Stimulated activated CD4-positive, alpha-beta T cell treated with anti-CD3 and anti-CD28 coated beads, Interleukin-12 subunit alpha, Interleukin-12 subunit beta, amount 100 ng/mL, for 48 hours (primary cell): ENCODE data around the gene STARD3.
"Not testable (repeated sequence)": the region's sequence is repeated elsewhere in the genome, so short reads cannot be mapped to it uniquely, and the experiment has no call there.

Experiments
- DNase-seq, 3 donors: peaks; one replicate each; pipeline ENCODE4 v3.0.0-alpha.2; 2020; ENCODE audit warnings: low read depth in 2 of 3, low spot score in 1 of 3

The STARD3 gene

GRCh38 chr17:39709319-39709997 lies 72.5 kb downstream of the STARD3 start:
- no peak for DNase-seq

DNA sequence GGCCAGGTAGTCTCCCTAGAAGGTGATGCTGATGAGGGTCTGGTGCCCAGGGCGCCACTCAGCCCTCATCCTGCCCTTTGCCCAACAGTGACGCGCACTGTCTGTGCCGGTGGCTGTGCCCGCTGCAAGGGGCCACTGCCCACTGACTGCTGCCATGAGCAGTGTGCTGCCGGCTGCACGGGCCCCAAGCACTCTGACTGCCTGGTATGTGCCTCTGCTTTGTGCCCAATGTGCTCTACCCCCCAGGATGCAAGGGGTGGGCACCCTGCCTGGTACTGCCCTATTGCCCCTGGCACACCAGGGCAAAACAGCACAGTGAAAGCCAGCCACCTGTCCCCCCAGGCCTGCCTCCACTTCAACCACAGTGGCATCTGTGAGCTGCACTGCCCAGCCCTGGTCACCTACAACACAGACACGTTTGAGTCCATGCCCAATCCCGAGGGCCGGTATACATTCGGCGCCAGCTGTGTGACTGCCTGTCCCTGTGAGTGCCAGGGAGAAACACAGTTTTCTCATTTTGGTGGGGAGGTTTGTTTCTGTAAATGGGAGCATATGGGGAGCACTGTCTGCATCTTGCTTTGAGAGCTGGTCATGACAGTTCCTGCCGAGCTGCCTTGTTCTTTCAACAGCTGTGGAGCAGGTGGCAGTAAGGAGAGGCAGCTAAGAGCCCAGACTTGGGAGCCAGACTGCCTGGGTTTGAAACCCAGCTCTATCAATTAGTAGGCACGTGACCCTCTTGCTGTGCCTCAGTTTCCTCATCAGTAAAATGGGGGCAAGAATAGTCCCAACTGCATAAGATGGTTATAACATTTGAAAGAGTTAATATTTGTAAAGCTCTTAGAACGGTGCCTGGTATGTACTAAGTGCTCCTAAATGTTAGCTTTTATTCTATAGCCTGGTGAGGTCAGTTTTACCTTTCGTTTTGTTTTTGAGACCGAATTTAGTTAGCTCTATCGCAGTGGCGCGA lies 73.3 kb downstream of the STARD3 start:
- no peak for DNase-seq

GRCh38 chr17:39711071-39711470 lies 74.1 kb downstream of the STARD3 start:
- DNase-seq: not testable (repeated sequence)

DNA sequence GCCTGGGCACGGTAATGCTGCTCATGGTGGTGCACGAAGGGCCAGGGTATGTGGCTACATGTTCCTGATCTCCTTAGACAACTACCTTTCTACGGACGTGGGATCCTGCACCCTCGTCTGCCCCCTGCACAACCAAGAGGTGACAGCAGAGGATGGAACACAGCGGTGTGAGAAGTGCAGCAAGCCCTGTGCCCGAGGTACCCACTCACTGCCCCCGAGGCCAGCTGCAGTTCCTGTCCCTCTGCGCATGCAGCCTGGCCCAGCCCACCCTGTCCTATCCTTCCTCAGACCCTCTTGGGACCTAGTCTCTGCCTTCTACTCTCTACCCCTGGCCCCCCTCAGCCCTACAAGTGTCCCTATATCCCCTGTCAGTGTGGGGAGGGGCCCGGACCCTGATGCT lies 74.9 kb downstream of the STARD3 start:
- DNase-seq: no peak
